GM23248 (cell line): ENCODE results near the gene ZNF593.

Experiments used
- EZH2 ChIP-seq: fragments of 200-600 bp; sonication (generic); IDR thresholded peaks from 2 replicates; pipeline ENCODE4 v1.6.1; 2018; ENCODE audit warnings: antibody characterized with exemption, mild to moderate bottlenecking; ENCODE audit not compliant: insufficient read depth, poor library complexity, severe bottlenecking
- EZH2phosphoT487 ChIP-seq: fragments of 200-600 bp; sonication (generic); IDR thresholded peaks from 2 replicates; pipeline ENCODE4 v1.6.1; 2018; ENCODE audit warnings: antibody characterized with exemption, moderate library complexity, mild to moderate bottlenecking, low read depth; ENCODE audit not compliant: insufficient read depth

DNA sequence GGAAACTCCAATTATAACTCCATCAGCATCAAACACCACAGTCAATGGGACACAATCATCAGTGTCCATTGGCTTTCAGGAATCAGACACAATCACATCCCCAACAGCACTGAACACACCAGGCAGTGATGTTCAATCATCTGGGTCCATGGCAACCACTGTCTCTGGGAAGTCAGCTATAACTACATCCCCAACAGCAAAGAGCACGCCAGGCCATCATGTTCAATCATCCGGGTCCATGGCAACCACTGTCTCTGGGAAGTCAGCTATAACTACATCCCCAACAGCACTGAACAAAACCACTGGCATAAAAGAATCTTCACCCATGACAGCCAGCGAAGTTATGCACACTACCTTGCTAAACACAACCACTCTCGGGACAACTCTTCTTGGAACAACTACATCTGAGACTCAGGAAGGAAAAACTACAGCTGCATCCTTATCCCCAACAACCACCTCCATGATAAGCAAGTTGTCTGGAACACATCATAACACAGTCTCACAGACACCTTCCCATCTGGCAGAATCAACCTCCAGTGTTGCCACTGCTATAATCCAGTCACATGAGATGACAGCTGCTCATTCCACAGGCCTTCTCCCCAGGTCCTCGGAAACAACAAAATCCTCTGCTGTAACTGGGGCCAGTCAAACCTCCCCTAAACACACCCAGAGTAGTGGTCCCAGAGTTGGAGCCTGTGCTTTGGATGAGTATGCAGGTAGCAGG, 40.6 kb downstream of the ZNF593 start:
- TF ChIP-seq EZH2phosphoT487: no peak
- TF ChIP-seq EZH2: no peak
